Measurements from ENCODE around the gene CACNA1E.

Gene CACNA1E

DNA sequence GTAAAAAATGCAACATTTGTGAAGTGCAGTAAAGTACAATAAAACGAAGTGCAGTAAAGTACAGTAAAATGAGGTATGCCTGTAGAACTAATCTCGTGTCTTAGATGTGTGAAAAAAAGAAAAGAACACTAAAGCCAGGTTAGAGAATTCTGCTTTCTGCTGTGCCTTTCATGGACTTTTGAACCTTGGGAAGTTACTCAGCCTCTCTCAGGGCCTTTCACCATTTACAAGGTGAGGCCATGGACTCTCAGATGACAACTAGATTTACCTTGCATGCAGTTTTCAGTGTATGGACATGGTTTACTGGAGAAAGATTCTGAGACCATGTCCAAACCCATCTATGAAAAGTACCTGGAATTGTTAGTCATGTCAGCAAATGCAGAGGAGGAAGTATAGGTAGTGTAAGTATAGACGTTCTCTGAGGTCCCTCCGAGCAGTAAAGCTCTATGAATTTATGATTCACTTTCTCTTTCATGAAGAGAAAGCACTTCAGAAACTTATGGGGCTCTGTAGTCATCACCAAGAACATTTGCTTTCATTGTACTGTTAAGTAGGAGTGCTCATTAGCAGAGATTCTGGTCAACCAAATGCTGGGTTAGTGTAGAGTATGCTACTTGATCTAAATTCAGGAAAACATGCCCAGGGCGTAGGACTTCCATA, 143.1 kb downstream of the CACNA1E start:
- in situ Hi-C loops (cut with MboI; ENCODE audit: low sequenced_read_pairs): no loop called here

DNA sequence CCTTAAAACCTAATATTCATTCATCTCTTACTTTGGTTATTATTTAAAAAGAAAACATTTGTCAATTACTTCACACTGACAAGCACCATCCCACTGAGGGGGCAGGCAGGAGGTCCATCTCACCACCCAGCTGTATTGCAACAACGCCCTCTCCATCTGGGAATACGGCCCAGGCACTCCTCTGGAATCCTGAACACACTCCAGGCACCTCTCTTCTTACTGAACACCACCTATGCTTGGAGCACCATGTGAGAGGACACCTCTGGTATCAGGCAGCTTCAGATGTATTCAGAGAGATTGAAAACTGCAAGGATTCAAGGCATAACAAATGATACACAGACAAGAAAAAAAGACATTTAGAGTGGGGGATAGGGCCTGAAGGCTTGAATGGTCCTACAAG, 147.1 kb downstream of the CACNA1E start:
- in situ Hi-C loops (cut with MboI; ENCODE audit: low sequenced_read_pairs): no loop called here

DNA sequence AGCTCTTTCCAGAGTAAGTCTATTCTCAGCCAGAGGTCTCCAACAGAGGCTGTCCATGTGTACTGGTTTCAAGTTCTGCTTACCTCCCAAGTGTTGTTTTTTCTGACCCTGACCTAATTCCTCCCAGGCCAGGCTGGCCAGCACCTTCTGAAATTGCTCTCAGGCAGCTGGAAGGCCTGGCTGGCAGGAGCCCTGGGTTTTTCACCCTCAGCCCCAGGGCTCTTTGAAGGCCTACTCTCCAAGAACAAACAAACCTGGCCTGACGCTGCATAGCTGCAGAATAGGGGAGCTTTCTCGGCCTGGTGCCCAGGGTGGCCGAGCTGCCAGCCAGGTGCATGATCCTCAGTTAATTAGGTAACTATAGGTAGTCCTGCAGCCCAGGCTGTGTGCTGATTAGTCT, 147.5 kb downstream of the CACNA1E start:
- in situ Hi-C loops (cut with MboI; ENCODE audit: low sequenced_read_pairs): no loop called here

DNA sequence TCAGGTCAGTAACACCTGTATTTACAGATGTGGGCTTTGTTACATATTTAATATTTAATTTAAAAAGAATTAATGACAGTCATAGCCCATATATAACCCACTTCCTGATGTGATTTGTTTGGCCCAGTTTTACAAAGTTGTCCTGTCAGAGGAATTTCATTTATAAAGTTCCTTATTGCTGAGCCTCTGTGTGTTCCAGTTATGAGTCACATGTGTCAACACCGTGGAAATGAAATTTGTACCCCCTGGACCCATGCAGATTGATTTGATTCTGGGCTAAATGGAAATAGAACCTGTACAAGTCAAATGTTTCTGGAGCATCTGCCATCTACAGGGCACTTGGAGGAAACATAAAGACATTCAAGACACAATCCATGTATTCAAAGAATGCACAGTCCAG, 149.2 kb downstream of the CACNA1E start:
- in situ Hi-C loops (cut with MboI; ENCODE audit: low sequenced_read_pairs): no loop called here

DNA sequence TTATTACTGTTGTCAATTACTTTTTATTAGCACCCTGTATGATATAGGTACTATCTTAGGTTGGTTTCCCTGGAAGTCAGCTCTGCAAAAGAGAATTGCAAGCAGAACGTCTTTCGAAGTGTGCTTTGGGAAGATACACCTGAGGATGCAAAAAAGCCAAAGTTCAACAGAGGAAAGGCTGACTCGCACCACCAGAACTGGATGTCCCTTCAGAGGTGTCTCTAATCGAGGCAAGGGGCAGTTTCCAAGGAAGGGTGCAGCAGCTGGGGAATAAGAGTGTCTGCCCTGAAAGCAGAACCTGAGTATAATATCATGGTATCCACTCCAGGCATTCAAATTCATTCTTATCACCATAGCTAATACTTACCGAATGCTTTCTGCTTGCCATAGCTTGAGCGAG, 149.6 kb downstream of the CACNA1E start:
- in situ Hi-C loops (cut with MboI; ENCODE audit: low sequenced_read_pairs): no loop called here

DNA sequence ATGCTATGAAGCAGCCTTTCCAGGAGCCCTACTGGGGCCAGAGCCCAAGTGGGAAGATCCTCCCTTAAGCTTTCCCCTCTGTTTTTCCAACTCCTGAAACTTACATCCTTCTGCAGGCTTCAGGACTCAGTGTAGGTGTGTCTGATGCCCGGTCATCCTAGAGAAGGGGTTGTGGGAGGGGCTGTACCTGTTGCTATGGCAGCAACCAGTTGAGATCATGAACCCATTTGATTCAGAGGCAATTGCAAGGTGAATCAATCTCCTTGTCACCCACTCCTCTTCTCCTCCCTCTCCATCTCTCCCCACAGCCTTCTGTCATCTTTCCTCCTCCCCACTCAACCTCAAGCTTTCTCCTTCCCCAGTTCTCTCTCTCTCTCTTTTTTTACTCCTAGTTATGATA, 151.8 kb downstream of the CACNA1E start:
- in situ Hi-C loops (cut with MboI; ENCODE audit: low sequenced_read_pairs): no loop called here

DNA sequence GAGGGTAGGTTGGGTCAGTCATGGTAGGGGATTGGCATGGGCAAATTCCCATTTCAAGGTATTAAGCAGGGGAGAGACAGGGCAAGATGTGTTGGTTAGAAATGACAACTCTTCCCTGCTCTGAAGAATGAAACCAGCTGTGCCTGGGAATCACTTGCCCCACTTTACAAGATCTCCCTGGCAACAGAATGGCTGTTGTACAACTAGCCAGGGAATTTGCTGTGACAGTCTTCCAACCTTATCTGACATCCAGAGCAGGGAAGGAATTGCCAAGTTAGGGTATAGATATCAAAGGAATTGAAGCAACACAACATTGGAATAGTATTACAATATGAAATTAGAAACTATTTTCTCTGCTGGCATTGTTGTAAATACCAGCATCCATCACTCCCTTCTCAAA, 154.7 kb downstream of the CACNA1E start:
- in situ Hi-C loops (cut with MboI; ENCODE audit: low sequenced_read_pairs): no loop called here

DNA sequence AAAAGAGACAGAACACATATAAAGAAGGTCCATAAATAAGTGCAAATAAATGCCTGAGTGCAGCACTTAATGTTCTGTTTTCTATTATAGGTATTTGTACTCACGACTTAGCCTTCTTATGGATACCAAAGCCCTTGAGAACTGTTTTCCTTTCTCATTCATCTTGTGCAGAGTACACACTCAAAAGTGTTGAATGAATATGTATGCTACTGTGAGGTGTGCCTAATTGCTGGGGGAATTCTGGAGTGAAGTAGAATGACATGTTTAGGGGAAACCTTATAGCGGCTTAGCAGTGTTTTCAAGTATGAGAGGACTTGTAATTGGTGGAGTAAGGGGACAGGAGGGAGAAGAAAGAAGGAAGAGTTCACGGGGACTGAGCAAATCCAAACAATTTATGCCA, 157.6 kb downstream of the CACNA1E start:
- in situ Hi-C loops (cut with MboI; ENCODE audit: low sequenced_read_pairs): no loop called here

DNA sequence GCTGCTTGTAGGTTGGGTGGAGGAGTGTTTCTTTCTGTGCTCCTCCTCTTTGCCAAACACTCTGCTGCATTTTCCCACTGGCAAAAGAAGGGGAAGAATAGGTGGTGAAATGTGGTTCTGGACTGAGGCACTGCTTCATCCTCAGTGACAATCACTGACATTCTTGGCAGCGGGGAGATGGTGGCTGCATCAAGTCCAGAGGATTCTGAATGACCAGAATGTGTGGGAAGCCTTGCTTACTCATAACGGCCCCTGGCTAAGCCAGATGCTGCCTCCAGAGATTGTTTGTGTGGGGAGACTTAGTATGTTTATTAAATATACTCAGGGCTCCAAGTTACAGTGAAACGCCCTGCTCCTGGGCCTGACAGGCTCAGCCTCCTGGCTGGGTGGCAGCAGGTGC, 160.3 kb downstream of the CACNA1E start:
- in situ Hi-C loops (cut with MboI; ENCODE audit: low sequenced_read_pairs): no loop called here

DNA sequence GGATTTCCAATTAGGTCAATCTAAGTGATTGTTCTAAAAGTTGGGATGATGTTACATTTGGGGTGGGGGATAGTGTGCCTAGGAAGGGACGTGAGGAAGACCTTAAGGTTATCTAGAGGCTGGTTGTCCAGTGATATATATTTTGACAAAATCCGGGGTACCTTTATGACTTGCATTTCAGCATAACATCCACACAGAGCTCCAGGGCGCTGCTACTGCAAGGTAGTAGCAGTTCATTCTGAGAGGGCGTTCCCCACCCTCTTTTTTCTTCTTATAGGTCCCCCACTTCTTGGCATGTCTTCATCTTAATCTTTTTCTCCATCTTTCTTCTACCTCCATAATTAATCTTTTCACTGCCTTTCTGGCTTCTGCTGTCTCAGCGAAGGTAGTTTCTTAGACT, 161.9 kb downstream of the CACNA1E start:
- in situ Hi-C loops (cut with MboI; ENCODE audit: low sequenced_read_pairs): no loop called here

DNA sequence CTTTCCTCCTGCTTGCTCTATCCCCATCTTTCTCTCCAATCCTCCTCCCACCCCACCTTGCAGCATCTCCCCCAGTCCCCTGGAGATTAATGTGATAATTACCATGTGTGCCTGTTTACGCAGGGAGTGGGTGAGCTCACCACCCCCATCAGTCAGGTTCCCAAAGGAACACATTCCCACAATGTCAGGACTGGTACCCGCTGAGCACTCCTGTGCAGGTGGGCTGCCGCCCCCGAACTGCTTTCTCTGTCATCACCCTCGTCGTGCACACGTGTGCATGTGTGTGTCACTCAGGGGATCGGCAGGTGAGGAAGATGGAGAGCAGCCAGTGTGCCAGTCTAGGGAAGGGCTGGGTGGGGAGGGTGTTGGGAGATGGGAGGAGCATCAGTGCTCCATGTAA, 163.4 kb downstream of the CACNA1E start:
- in situ Hi-C loops (cut with MboI; ENCODE audit: low sequenced_read_pairs): no loop called here

DNA sequence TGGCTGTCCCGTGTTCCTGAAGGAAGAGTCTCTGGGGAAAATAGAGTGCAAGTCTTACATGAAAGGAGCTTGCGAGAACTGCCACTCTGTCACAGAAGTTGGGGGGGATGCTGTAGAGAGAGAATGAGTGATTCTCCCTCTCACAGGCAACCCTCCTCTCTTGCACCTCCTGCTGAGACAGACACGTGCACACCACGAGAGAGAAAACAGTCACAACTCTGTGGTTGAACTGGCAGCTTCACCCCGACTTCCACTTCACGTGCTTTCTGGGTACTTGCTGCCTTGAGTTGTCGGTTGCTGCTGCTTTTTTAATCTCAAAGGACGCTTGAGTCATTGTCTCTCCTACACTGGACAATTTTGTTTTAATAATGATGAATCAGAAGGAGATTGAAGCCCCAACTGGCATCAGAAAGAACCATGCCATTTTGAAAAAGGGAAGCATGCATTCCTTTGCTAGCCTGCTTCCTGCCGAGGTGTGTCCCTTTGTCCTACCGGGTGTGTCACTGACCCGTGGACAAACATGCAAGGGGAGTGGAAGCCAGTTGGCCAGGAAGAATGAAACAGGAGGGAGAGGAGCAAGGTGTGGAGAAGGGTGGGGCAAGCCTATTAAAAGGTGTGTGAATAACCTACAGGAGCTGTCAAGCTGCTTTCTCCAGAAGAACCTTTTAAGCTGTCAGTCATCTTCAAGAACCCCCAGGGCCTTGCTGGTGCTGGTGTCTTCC, 164.2 kb downstream of the CACNA1E start:
- in situ Hi-C loops (cut with MboI; ENCODE audit: low sequenced_read_pairs): no loop called here

DNA sequence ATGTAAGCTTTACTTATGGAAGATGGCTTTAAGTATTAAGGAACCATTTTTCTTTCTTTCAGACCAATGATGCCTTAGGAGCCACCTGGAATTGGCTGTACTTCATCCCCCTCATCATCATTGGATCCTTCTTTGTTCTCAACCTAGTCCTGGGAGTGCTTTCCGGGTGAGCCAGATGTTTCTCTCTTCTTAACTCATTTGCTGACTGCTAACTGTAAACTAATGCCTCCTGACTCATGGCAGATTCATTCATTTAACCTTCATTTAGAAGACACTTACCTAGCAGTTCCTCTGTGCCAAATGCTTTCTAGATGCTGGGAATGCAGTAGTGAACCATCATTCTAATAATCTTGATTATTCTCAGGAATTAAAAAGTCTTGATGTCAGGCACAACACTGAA, 168.0 kb downstream of the CACNA1E start:
- in situ Hi-C loops (cut with MboI; ENCODE audit: low sequenced_read_pairs): no loop called here

DNA sequence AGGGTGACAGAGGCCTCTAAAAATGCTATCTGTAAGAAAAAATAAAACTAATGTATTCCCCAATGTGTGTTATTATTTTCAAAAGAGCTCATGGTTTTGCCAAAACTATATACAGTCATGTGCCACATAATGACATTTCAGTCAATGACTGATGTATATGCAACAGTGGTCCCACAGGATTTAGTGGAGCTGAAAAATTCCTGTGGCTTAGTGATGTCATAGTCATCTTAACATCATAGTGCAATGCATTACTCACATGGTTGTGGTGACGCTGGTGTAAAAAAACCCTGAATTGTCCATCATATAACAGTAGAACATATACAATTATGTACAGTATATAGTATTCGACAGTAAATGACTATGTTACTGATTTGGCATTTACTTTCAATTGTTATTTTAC, 172.4 kb downstream of the CACNA1E start:
- in situ Hi-C loops (cut with MboI; ENCODE audit: low sequenced_read_pairs): no loop called here

DNA sequence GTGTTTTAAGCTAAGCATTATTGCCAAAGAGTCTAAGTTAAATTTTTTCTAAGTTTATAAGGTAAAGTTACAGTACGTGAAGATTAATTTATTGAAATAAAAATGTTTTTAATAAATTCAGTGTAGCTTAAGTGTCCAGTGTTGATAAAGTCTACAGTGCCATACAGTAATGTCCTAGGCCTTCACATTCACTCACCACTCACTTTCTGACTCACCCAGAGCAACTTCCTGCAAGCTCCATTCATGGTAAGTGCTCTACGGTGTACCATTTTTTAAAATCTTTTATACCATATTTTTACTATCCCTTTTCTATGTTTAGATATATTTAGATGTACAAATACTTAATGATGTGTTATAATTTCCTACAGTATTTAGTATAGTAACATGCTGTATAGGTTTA, 173.2 kb downstream of the CACNA1E start:
- in situ Hi-C loops (cut with MboI; ENCODE audit: low sequenced_read_pairs): no loop called here

DNA sequence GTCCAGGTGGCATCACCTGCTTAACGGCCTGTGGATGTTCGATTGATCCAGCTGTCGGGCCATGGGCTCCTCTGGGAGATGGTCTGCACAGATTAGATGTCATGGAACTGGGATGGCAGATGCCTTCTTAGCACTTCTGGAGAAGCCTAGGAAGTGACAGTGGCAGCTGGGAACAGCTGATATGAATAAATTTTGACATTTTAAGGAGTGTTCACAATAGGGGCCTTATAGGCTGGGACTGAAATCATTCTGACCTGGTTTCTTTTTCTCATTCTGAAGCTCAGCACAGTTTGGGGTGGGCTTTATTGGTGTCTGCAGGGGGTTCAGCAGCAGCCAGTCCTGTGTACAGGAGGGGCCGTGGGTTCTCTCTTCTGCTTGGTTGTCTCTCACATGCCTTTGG, 175.3 kb downstream of the CACNA1E start:
- in situ Hi-C loops (cut with MboI; ENCODE audit: low sequenced_read_pairs): no loop called here

DNA sequence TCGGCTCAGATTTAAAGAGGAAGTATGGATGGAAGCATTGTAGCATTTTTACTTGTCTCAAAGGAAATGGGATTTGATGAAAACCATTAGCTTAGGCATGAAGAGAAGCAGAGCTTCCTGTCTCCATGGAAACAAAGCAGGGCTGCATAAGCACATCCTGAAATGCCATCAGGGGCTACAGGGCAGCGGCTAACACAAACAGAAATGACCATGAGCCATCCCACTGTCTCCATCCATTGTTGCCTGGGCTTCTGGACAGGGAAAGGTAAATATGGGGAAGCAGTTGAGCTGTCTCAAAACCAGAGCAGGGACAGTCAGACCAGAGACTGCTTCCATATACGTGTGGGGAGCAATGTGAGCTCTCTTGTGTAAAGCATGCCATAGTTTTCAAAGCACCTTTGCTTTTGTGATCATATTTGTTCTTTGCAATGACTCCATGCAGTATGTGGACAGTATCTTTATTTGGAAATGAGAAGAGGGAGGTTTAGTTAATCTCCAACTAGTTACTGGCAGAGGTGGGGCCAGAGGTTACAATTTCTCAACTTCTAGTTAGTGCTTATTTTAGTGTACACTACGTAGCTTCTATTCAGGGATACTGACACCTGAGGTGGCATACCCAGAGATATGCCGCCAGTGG, 176.1 kb downstream of the CACNA1E start:
- in situ Hi-C loops (cut with MboI; ENCODE audit: low sequenced_read_pairs): no loop called here

DNA sequence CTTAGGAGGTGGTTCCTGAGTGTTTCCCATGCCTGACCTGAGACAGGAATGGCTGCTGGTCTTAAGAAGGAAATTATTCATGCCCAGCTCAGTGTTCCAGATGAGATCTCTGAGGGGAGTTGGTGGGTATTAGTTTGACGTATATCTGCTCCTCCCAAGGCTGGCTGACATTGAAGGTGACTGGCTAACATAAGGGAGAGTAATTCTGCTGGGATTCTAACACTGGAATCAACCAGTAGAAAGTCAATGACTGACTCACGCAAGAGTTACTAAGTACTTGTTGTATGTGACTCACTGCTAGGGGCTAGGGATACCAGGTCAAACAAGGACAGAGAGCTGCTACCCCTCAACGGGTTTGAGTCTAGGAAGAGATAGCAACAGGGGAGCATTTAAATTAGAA, 177.3 kb downstream of the CACNA1E start:
- in situ Hi-C loops (cut with MboI; ENCODE audit: low sequenced_read_pairs): no loop called here

DNA sequence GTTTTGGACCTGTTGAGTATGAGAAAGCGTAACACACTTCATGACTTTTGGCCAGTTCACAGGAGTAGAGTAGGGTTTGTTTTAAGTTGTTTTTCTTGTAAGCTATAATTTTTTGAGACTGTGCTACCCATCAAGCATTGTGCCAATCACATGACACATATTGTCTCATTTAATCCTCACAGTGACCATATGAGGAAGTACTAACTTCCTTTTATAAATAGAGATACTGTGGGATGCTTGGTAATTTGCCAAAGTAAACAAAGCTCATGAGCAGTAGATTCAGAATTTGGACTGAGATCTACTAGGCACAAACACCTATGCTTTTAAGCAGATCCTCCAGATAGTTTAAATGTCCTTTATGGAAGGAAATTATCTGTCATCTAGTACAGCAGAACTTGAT, 178.3 kb downstream of the CACNA1E start:
- in situ Hi-C loops (cut with MboI; ENCODE audit: low sequenced_read_pairs): no loop called here

DNA sequence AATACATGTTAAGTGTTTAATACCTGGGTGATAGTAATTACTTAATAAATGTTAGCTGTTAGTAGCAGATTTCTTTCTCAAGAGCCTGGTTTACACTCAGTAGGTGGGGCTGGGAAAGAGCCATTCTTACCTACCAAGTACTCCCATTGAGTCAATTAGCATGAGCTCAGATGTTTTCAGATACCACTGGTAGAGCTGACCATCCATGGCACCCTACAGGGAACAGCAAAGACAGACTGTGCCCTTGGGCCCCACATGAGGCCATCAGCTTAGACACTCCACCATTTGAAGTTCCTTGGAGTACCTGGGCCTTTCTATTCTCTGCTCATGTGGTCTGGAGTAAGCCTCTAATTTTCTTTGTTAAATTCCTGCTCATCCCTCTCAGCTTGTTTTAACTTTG, 179.3 kb downstream of the CACNA1E start:
- in situ Hi-C loops (cut with MboI; ENCODE audit: low sequenced_read_pairs): no loop called here

DNA sequence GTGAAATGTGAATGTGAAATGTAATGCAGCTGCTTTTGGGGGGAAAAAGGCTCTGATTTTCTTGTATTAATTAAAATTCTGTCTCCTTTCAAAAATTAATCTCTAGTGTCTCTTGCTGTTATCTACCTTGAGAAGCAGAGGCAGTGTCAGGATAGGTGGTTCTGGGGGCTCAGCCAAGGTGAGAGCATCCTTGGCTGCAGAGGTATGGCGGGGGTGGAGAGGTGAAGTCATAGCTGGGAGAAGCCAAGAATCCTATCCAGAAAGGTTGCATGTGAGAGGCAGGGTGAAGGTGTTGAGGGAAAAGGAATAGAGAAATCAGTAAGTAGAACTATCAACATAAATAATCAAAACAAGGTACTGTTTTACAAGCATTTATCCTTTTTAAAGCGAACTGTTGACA, 181.2 kb downstream of the CACNA1E start:
- in situ Hi-C loops (cut with MboI; ENCODE audit: low sequenced_read_pairs): no loop called here

DNA sequence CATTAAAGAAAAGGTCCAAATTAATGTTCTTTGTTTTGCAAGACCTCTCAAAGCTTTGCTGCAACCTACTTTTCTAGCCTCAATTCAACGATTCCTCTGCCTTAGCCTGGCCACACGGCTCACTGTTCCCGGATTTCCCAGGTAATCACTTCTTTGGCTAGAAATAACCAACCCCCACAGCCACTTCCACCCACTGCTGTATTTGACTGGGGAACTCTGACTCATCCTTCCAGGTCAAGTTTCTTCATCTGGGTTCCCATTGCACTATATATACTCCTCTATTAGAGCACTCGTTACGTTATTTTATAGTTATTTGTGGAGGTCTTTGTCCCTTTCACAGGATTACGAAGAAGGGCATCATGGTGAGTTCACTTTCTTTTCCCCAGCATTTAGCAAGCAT, 185.9 kb downstream of the CACNA1E start:
- in situ Hi-C loops (cut with MboI; ENCODE audit: low sequenced_read_pairs): no loop called here
